OCI-LY1 (cell line): Measurements from ENCODE around the gene FAT2.

Experiments
- H2AFZ ChIP-seq: fragments of 200-600 bp; sonication (generic), shearing (Covaris generic); 2 replicates; pipeline ENCODE4 v1.6.0; 2014; ENCODE audit warnings: antibody characterized with exemption, mild to moderate bottlenecking, low read length
- H3F3A ChIP-seq: fragments of 200-600 bp; sonication (generic), shearing (Covaris generic); 2 replicates; pipeline ENCODE4 v1.6.0; 2014; ENCODE audit warnings: mild to moderate bottlenecking, antibody characterized with exemption, low read length, moderate library complexity; ENCODE audit not compliant: insufficient read depth
- H3K27ac ChIP-seq: fragments of 200-600 bp; sonication (generic); 2 replicates; pipeline ENCODE4 v1.5.1; 2014; ENCODE audit warnings: low read length, mixed run types, mild to moderate bottlenecking, low read depth; ENCODE audit not compliant: poor library complexity, severe bottlenecking
- H3K27me3 ChIP-seq: fragments of 200-600 bp; sonication (generic); 2 replicates; pipeline ENCODE4 v1.6.0; 2014; ENCODE audit warnings: antibody characterized with exemption, mild to moderate bottlenecking, low read length, moderate library complexity; ENCODE audit not compliant: insufficient read depth
- H3K36me3 ChIP-seq: fragments of 200-600 bp; sonication (generic); 2 replicates; pipeline ENCODE4 v1.6.1; 2014; ENCODE audit warnings: mild to moderate bottlenecking, antibody characterized with exemption, low read length, moderate library complexity, mixed read lengths; ENCODE audit not compliant: insufficient read depth
- H3K4me1 ChIP-seq: fragments of 200-600 bp; sonication (generic); 2 replicates; pipeline ENCODE4 v1.5.1; 2014; ENCODE audit warnings: mild to moderate bottlenecking, low read length, moderate library complexity; ENCODE audit not compliant: insufficient read depth, severe bottlenecking
- H3K4me2 ChIP-seq: fragments of 200-600 bp; sonication (generic), shearing (Covaris generic); 2 replicates; pipeline ENCODE4 v1.6.1; 2014; ENCODE audit warnings: low read length
- H3K4me3 ChIP-seq: fragments of 200-600 bp; sonication (generic); 2 replicates; pipeline ENCODE4 v1.5.1; 2014; ENCODE audit warnings: low read length, low read depth, mild to moderate bottlenecking, mixed read lengths; ENCODE audit not compliant: poor library complexity, severe bottlenecking
- H3K79me2 ChIP-seq: fragments of 200-600 bp; shearing (Covaris generic); 2 replicates; pipeline ENCODE4 v1.6.1; 2016; ENCODE audit warnings: mixed run types, low read length, mixed read lengths; ENCODE audit not compliant: insufficient read depth
- H3K9ac ChIP-seq: fragments of 200-600 bp; sonication (generic), shearing (Covaris generic); 2 replicates; pipeline ENCODE4 v1.6.1; 2014; ENCODE audit warnings: mild to moderate bottlenecking, low read length, mixed read lengths
- H3K9me2 ChIP-seq: fragments of 200-600 bp; sonication (generic), shearing (Covaris generic); 2 replicates; pipeline ENCODE4 v1.6.1; 2014; ENCODE audit warnings: low read depth, mild to moderate bottlenecking, low read length, mixed read lengths
- H3K9me3 ChIP-seq: fragments of 200-600 bp; shearing (Covaris generic); 2 replicates; pipeline ENCODE4 v1.6.1; 2014; ENCODE audit warnings: low read length, mixed read lengths
- H4K20me1 ChIP-seq: fragments of 200-600 bp; sonication (generic), shearing (Covaris generic); 2 replicates; pipeline ENCODE4 v1.6.0; 2016; ENCODE audit warnings: mild to moderate bottlenecking, low read length; ENCODE audit not compliant: insufficient read depth
- EZH2 ChIP-seq: fragments of 200-600 bp; sonication (generic), shearing (Covaris generic); IDR thresholded peaks from 2 replicates; pipeline ENCODE4 v1.8.0; 2017; ENCODE audit warnings: borderline replicate concordance, mixed run types, mild to moderate bottlenecking, antibody characterized with exemption, low read length, moderate library complexity, mixed read lengths
- TF ChIP-seq, protein P1 (sequence below): fragments of 200-600 bp; sonication (generic), shearing (Covaris generic); IDR thresholded peaks from 2 replicates; pipeline ENCODE4 v1.5.1; 2017; ENCODE audit warnings: mild to moderate bottlenecking, antibody characterized with exemption, low read length, moderate library complexity, mixed read lengths

The FAT2 gene

GRCh38 chr5:151570512-151571269 lies 20.4 kb downstream of the FAT2 start:
- Histone ChIP-seq H3K4me1 (no peaks in the 10 kb centered on the region), H3F3A (no peaks in the 10 kb centered on the region), H3K9ac (no peak overlapping the region), H3K9me3 (no peaks in the 10 kb centered on the region), H2AFZ (no peak overlapping the region), H3K27ac (no peak overlapping the region), H3K4me3 (no peak overlapping the region), H3K9me2 (no peaks in the 10 kb centered on the region), H3K4me2 (no peak overlapping the region), H3K27me3 (0 out of 2 replicates have a peak, but pooled peaks cover 8% of the 10 kb centered on the region), H3K79me2 (no peaks in the 10 kb centered on the region), H4K20me1 (no peaks in the 10 kb centered on the region), H3K36me3 (no peaks in the 10 kb centered on the region)
- TF ChIP-seq, protein P1, sequence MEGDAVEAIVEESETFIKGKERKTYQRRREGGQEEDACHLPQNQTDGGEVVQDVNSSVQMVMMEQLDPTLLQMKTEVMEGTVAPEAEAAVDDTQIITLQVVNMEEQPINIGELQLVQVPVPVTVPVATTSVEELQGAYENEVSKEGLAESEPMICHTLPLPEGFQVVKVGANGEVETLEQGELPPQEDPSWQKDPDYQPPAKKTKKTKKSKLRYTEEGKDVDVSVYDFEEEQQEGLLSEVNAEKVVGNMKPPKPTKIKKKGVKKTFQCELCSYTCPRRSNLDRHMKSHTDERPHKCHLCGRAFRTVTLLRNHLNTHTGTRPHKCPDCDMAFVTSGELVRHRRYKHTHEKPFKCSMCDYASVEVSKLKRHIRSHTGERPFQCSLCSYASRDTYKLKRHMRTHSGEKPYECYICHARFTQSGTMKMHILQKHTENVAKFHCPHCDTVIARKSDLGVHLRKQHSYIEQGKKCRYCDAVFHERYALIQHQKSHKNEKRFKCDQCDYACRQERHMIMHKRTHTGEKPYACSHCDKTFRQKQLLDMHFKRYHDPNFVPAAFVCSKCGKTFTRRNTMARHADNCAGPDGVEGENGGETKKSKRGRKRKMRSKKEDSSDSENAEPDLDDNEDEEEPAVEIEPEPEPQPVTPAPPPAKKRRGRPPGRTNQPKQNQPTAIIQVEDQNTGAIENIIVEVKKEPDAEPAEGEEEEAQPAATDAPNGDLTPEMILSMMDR, result no peak
- no peak for TF ChIP-seq EZH2

- H3F3A ChIP-seq, result no peaks in the 10 kb centered on the region
- H3K4me3 ChIP-seq, result no peak overlapping the region
- no peaks in the 10 kb centered on the region for H3K4me1 ChIP-seq
- H3K27me3 ChIP-seq, result 0 out of 2 replicates have a peak, but pooled peaks cover 8% of the 10 kb centered on the region
- no peaks in the 10 kb centered on the region for H3K9me3 ChIP-seq
- no peak overlapping the region for H3K9ac ChIP-seq
- H4K20me1 ChIP-seq, result no peaks in the 10 kb centered on the region
- TF ChIP-seq EZH2, result no peak
- TF ChIP-seq, protein P1, result no peak
- no peak overlapping the region for H3K27ac ChIP-seq
- H3K79me2 ChIP-seq, result no peaks in the 10 kb centered on the region
- H3K9me2 ChIP-seq, result no peaks in the 10 kb centered on the region
- H3K4me2 ChIP-seq, result no peak overlapping the region
- no peaks in the 10 kb centered on the region for H3K36me3 ChIP-seq
- no peak overlapping the region for H2AFZ ChIP-seq
Measured at GRCh38 chr5:151570058-151570457, 21.1 kb downstream of the FAT2 start.

DNA sequence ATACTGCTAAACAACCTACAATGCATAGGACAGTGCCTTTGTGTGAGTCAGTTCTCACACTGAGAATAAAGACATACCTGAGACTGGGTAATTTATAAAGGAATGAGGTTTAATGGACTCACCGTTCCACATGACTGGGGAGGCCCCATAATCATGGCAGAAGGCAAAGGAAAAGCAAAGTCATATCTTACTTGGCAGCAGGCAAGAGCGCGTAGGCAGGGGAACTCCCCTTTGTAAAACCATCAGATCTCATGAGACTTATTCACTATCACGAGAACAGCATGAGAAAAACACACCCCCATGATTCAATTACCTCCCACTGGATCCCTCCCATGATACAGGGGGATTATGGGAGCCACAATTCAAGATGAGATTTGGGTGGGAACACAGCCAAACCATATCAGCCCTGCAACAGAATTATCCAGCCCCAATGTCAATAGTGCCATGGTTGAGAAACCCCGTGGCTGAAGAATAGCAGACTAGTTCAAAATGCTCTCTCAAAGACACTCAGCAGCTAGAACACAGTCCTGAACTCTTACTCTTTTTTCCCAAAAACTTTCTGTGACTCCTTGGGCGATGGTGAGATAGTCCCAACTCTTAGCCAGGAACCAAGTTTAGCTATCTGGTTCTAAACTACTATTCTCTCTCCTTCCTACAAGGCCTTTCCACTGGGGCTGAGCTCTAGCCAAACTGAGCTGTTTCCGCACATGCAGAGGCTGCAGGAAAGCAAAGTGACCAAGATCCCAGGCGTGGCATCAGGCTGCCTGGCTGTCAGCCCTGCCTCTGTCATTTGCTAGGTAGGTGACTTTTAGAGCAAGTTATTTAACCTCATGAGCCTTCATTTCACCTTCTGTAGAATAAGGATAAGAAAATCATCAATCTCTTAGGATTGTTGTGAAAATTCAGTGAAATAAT lies 21.7 kb downstream of the FAT2 start:
- no peaks in the 10 kb centered on the region for H4K20me1 ChIP-seq
- no peak overlapping the region for H3K4me3 ChIP-seq
- H2AFZ ChIP-seq, result no peak overlapping the region
- no peak for TF ChIP-seq EZH2
- TF ChIP-seq, protein P1, result no peak
- H3K9me3 ChIP-seq, result no peaks in the 10 kb centered on the region
- H3K9me2 ChIP-seq, result no peaks in the 10 kb centered on the region
- H3K36me3 ChIP-seq, result no peaks in the 10 kb centered on the region
- no peak overlapping the region for H3K9ac ChIP-seq
- H3K27ac ChIP-seq, result no peak overlapping the region
- H3K4me2 ChIP-seq, result no peak overlapping the region
- no peaks in the 10 kb centered on the region for H3K79me2 ChIP-seq
- no peaks in the 10 kb centered on the region for H3F3A ChIP-seq
- no peaks in the 10 kb centered on the region for H3K4me1 ChIP-seq
- H3K27me3 ChIP-seq, result 0 out of 2 replicates have a peak, but pooled peaks cover 3% of the 10 kb centered on the region
